GM10248 (cell line): ENCODE measurements around the gene BBS9.

ENCODE experiments used
- CTCF ChIA-PET: fragments of 300-600 bp; sonication (Branson Sonifier 250); formaldehyde crosslinking; extraction: SDS; loops from one replicate; lab custom pipeline; 2021; ENCODE audit warnings: antibody characterized with exemption; lab: Yijun Ruan, JAX
- POLR2A ChIA-PET: fragments of 350-650 bp; sonication (Branson Sonifier 250); formaldehyde crosslinking; extraction: SDS; loops from one replicate; lab custom pipeline; 2020; ENCODE audit warnings: antibody characterized with exemption; lab: Yijun Ruan, JAX
- DNase-seq: peaks from one replicate; pipeline ENCODE4 v3.0.0; 2012; ENCODE audit errors: extremely low spot score
- TF ChIP-seq, protein P1 (sequence below): IDR thresholded peaks from 2 replicates; pipeline ENCODE4 v1.5.1; 2012; ENCODE audit warnings: mild to moderate bottlenecking, low read depth; ENCODE audit errors: extremely low read depth, missing control alignments, control extremely low read depth

BBS9 gene

GRCh38 chr7:33193308-33193864 lies 64.0 kb downstream of the BBS9 start:
- CTCF ChIA-PET = interaction anchor here (2.2 kb wide), 1 partner anchor 740 kb away, joined by 5 read pairs; no protein-coding TSS in a partner anchor
- TF ChIP-seq, protein P1, sequence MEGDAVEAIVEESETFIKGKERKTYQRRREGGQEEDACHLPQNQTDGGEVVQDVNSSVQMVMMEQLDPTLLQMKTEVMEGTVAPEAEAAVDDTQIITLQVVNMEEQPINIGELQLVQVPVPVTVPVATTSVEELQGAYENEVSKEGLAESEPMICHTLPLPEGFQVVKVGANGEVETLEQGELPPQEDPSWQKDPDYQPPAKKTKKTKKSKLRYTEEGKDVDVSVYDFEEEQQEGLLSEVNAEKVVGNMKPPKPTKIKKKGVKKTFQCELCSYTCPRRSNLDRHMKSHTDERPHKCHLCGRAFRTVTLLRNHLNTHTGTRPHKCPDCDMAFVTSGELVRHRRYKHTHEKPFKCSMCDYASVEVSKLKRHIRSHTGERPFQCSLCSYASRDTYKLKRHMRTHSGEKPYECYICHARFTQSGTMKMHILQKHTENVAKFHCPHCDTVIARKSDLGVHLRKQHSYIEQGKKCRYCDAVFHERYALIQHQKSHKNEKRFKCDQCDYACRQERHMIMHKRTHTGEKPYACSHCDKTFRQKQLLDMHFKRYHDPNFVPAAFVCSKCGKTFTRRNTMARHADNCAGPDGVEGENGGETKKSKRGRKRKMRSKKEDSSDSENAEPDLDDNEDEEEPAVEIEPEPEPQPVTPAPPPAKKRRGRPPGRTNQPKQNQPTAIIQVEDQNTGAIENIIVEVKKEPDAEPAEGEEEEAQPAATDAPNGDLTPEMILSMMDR = no peak

DNA sequence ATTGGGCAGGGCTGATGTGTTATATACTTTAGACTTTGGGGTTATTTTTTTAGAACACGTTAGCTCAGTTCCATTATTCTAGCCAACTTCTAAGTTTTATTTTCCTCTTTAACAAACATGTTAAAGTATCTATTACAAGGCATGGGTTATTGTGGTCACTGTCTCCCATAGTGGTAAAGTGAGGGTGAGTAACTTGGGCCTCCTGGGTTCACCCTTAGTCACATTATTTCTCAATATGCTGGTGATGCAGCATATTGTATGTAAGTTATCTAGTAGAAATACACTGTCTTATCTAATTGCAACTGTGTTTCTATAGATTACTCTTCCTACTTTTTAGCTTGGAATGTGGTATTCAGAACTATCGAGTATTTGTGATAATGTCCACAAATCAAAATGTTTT lies 65.9 kb downstream of the BBS9 start:
- CTCF ChIA-PET = interaction anchor here (1.2 to 2.3 kb wide), 3 partner anchors 10 to 738 kb away, joined by 5 to 8 read pairs (median 6); no protein-coding TSS in a partner anchor

More at GRCh38 chr7:33193308-33193864, 64.0 kb downstream of the BBS9 start:
- POLR2A ChIA-PET = no interaction called here
- no peak for DNase-seq

GRCh38 chr7:33196221-33196620 lies 66.9 kb downstream of the BBS9 start:
- no peak for DNase-seq
- POLR2A ChIA-PET = no interaction called here
- TF ChIP-seq, protein P1 = no peak
- CTCF ChIA-PET = interaction anchor here (2.3 kb wide), 1 partner anchor 13 kb away, joined by 8 read pairs; no protein-coding TSS in a partner anchor

More for the DNA sequence above, 65.9 kb downstream of the BBS9 start:
- POLR2A ChIA-PET = no interaction called here
- TF ChIP-seq, protein P1 = no peak
- DNase-seq = no peak

DNA sequence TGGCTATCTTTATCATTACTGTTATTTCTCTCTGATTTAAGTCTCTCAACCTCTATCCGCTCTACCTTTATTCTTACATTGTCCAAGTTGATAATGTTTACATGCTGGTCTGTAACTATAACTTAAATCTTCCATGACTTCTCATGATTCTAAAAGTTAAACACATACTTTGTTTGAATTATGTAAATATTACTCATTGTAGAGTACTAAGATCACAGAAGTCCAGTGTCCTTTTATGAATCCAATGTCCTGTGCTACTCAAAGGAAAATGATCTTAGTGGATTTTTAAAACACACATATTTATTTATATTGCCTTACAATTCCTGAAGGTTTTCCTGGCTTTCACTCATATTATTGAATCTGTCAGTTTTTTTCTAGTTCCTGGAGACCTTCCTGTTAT lies 70.9 kb downstream of the BBS9 start:
- TF ChIP-seq, protein P1 = no peak
- DNase-seq = no peak
- CTCF ChIA-PET = interaction anchor here (1.5 to 1.6 kb wide), 2 partner anchors 12 to 14 kb away, joined by 3 read pairs; no protein-coding TSS in a partner anchor
- POLR2A ChIA-PET = no interaction called here

GRCh38 chr7:33201821-33202220 lies 72.5 kb downstream of the BBS9 start:
- DNase-seq = no peak
- CTCF ChIA-PET = interaction anchor here (1.5 to 1.6 kb wide), 2 partner anchors 10 to 16 kb away, joined by 3 read pairs; no protein-coding TSS in a partner anchor
- POLR2A ChIA-PET = no interaction called here
- TF ChIP-seq, protein P1 = no peak

- CTCF ChIA-PET = no interaction called here
- no peak for DNase-seq
- TF ChIP-seq, protein P1 = no peak
- POLR2A ChIA-PET = no interaction called here
Measured at GRCh38 chr7:33210958-33211357, 81.6 kb downstream of the BBS9 start.

- DNase-seq = no peak
- POLR2A ChIA-PET = no interaction called here
- TF ChIP-seq, protein P1 = no peak
Measured at GRCh38 chr7:33212144-33212543, 82.8 kb downstream of the BBS9 start.

More at GRCh38 chr7:33212144-33212543, 82.8 kb downstream of the BBS9 start:
- CTCF ChIA-PET = interaction anchor here (1.0 kb wide), 1 partner anchor 11 kb away, joined by 3 read pairs; no protein-coding TSS in a partner anchor
